ENCODE results near the gene MASP2. TPM values are rescaled to one million over a fixed set of nuclear protein-coding genes. Genes with fewer than 3 reads are reported as not detected.

The MASP2 gene
- total RNA-seq, 1 donor from 2014 or later = not detected

- intact Hi-C loops (cut with DNase I) = no loop called here
- TF ChIP-seq CTCF (IDR thresholded peaks at IDR 0.05) = no peak
- Histone ChIP-seq H3K4me1 (no peaks in the 10 kb centered on the region), H3K4me3 (no peak overlapping the region), H3K27ac (no peak overlapping the region), H3K27me3 (peaks cover 6% of the 10 kb centered on the region), H3K9me3 (no peaks in the 10 kb centered on the region), H3K36me3 (no peaks in the 10 kb centered on the region)
- DNase-seq (no peak), ATAC-seq (no peak)
Observed at GRCh38 chr1:10986525-10986890, 60.5 kb downstream of the MASP2 start.

GRCh38 chr1:10980841-10981727, 66.0 kb downstream of the MASP2 start:
- H3K27ac ChIP-seq = no peak overlapping the region
- DNase-seq = no peak
- intact Hi-C loops (cut with DNase I) = no loop called here

GRCh38 chr1:10980094-10980577, 66.9 kb downstream of the MASP2 start:
- Histone ChIP-seq H3K27ac (no peak overlapping the region), H3K4me3 (no peak overlapping the region), H3K9me3 (no peaks in the 10 kb centered on the region), H3K4me1 (peaks cover 8% of the 10 kb centered on the region), H3K27me3 (no peaks in the 10 kb centered on the region), H3K36me3 (no peaks in the 10 kb centered on the region)
- peak; percentile 39 for TF ChIP-seq CTCF (IDR thresholded peaks at IDR 0.05)
- peak; percentile 95 for ATAC-seq
- peak; percentile 88 for DNase-seq
- intact Hi-C loops (cut with DNase I) = no loop called here

More at GRCh38 chr1:10980841-10981727, 66.0 kb downstream of the MASP2 start:
- no peak overlapping the region for H3K4me3 ChIP-seq
- no peaks in the 10 kb centered on the region for H3K9me3 ChIP-seq
- peaks cover 8% of the 10 kb centered on the region for H3K4me1 ChIP-seq
- no peaks in the 10 kb centered on the region for H3K36me3 ChIP-seq
- TF ChIP-seq CTCF (IDR thresholded peaks at IDR 0.05) = no peak
- ATAC-seq = no peak
- peaks cover 6% of the 10 kb centered on the region for H3K27me3 ChIP-seq

GRCh38 chr1:10979483-10979920, 67.5 kb downstream of the MASP2 start:
- intact Hi-C loops (cut with DNase I) = no loop called here
- H3K27ac ChIP-seq = no peak overlapping the region
- no peaks in the 10 kb centered on the region for H3K27me3 ChIP-seq
- peak; percentile 28 for ATAC-seq
- no peak for TF ChIP-seq CTCF (IDR thresholded peaks at IDR 0.05)
- H3K4me1 ChIP-seq = peaks cover 8% of the 10 kb centered on the region
- H3K9me3 ChIP-seq = no peaks in the 10 kb centered on the region
- H3K4me3 ChIP-seq = no peak overlapping the region
- no peaks in the 10 kb centered on the region for H3K36me3 ChIP-seq
- no peak for DNase-seq

GRCh38 chr1:10978719-10979118, 68.3 kb downstream of the MASP2 start:
- intact Hi-C loops (cut with DNase I) = no loop called here
- ATAC-seq (no peak), DNase-seq (no peak)
- no peak for TF ChIP-seq CTCF (IDR thresholded peaks at IDR 0.05)
- Histone ChIP-seq H3K27ac (no peak overlapping the region), H3K27me3 (no peaks in the 10 kb centered on the region), H3K4me3 (no peak overlapping the region), H3K4me1 (peaks cover 8% of the 10 kb centered on the region), H3K9me3 (no peaks in the 10 kb centered on the region), H3K36me3 (no peaks in the 10 kb centered on the region)

Other genes with a start within 250 kb of the MASP2 start
- 112 TPM for gene TARDBP, start 34.6 kb downstream of the MASP2 start, total RNA-seq
- gene SRM, start 12.8 kb upstream of the MASP2 start, total RNA-seq = 46.1 TPM
- 50.9 TPM for gene EXOSC10, start 52.6 kb upstream of the MASP2 start, total RNA-seq
- 1.1 TPM for gene ANGPTL7, start 142.1 kb upstream of the MASP2 start, total RNA-seq
- 32.3 TPM for gene MTOR, start 215.3 kb upstream of the MASP2 start, total RNA-seq
- 15.3 TPM for gene UBIAD1, start 226.0 kb upstream of the MASP2 start, total RNA-seq